ENCODE results near the gene RRN3. TPM values are rescaled to one million over a fixed set of nuclear protein-coding genes. Genes with fewer than 3 reads are reported as not detected.
"Not testable (repeated sequence)": the region's sequence is repeated elsewhere in the genome, so short reads cannot be mapped to it uniquely, and the experiment has no call there.

RRN3 gene
- total RNA-seq, 1 donor from 2014 or later, result 67.5 TPM

DNA sequence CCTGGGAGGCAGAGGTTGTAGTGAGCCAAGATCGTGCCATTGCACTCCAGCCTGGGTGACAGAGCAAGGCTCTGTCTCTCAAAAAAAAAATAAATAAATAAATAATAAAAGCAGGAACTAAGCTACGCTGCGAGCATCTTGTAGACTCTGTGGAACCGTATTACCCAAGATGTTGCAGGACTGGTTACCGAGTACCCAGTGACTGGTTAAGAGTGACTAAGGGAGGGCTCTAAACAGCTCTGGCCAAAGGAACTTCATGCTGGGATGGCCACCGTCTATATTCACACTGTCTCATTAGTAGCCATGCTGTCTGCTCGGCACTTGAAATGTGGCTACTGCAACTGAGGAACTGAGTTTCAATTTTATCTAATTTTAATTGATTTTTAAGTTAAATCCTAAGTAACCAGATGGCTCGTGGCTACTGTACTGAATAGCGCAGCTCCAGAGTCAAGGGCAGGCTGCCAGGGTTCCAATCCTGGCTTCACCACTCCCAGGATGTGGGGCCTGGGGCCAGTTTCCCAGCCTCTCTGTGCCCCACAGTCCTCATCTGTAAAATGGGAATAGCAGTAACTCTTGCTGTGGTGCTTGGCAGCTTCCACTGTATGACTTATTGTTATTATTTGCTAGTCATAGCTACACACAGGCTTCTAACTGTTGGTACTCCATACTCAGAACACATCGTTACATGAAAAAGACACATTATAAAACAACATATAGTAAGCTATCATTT is 41.2 kb downstream of the RRN3 start:
- DNase-seq (ENCODE audit: low read depth), result no peak

DNA sequence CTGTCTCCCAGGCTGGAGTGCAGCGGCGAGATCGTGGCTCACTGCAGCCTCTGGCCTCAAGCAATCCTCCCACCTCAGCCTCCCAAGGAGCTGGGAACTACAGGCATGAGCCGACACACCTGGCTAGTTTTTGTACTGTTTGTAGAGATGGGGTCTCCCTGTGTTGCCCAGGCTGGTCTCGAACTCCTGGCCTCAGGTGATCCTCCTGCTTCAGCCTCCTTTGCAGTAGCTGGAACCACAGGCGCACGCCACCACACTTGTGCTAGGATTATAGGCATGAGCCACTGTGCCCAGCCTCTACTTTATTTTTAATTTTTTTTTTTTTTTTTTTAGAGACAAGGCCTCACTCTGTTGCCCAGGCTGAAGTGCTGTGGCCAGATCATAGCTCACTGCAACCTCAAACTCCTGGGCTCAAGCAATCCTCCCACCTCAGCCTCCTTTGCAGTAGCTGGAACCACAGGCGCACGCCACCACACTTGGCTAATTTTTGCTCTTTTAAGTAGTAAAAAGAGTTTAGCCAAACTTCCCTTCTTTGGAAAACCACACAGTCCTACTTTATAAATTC is 42.6 kb downstream of the RRN3 start:
- DNase-seq (ENCODE audit: low read depth), result no peak

GRCh38 chr16:15050440-15050839 is 43.6 kb downstream of the RRN3 start:
- DNase-seq (ENCODE audit: low read depth), result not testable (repeated sequence)

- DNase-seq (ENCODE audit: low read depth), result no peak
Measured at GRCh38 chr16:15049581-15050180, 44.4 kb downstream of the RRN3 start.

DNA sequence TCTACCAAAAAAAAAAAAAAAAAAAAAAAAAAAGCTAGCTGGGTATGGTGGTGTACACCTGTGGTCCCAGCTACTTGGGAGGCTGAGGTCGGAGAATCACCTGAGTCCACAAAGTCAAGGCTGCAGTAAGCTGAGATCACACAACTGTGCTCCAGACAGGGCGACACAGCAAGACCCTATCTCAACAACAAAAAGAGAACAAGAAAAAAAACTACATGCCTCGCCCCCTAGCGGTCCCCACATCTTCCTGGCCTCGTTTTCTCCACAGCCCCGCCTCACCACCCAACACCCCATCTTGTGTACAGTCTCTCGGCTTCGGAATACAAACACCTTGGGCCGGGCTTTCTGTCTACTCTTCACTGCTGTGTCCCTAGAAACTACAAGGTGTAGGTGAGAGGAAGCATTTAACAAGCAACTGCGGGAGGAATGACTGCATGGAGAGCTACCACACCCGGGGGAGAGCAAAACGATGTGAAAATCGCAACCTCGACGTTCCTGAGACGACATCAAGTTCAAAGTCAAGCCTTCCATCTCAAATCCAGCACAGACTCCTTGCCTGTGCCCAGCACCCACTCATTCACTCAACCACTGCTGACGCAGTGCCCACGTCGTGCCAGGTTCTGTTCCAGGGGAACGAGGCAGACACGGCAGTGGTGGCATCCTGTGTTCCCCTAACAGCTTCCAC is 47.2 kb downstream of the RRN3 start:
- no peak for DNase-seq (ENCODE audit: low read depth)

GRCh38 chr16:15045270-15045669 is 48.8 kb downstream of the RRN3 start:
- DNase-seq (ENCODE audit: low read depth), result not testable (repeated sequence)

DNA sequence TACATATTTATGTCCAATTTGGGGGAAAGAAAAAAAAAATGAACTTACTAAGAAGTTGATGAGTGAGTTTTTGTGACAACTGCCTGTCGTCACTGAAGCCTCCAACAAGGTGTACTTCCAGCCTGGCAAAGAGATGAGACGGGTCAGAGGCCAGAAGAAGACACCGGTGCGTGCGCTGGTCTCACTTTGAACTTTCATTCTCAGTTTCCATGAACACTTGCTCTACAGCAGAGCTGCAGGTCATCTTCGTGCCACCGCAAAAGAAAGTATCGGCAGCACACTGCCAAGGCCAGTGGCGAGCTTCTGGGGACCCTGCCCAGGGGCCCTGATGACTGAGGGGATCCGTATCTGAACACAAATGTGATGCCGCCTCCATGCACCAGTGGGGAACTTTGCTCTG is 49.8 kb downstream of the RRN3 start:
- no peak for DNase-seq (ENCODE audit: low read depth)

GRCh38 chr16:15043344-15043743 is 50.7 kb downstream of the RRN3 start:
- no peak for DNase-seq (ENCODE audit: low read depth)

DNA sequence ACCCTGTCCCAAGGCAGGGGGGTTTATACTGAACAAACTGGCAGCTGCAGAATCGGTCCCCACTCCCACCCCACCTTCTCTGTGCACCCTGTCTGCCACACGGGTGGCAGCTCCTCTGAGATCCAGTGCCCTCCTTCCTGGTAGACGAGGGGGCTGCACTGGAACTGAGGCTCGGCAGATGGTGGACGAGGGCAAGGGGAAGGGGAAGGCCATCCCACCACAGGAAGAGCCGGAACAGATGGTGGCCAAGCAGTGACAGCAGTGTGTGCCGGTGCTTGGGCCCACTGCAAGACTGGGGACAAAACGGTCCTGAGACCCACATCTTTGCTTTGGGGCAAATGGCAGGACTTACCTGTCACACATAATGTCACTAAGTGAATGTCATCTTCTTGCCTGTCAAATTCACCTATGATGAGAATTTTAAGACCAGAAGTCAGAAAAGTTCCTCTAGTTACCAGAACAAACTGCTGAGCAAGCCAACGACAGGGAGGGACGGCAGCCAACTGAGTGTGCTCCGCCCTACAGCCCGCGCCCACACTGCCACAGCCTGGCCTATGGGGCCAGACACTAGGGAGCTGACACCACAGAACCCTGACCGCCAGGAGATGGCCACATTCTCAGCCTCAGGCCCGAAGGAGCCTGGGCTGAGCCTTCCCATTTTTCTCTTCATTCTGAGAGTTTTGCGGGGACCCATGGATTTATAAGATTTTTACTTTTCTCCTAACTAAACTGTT is 52.6 kb downstream of the RRN3 start:
- DNase-seq (ENCODE audit: low read depth), result peak; percentile 79

DNA sequence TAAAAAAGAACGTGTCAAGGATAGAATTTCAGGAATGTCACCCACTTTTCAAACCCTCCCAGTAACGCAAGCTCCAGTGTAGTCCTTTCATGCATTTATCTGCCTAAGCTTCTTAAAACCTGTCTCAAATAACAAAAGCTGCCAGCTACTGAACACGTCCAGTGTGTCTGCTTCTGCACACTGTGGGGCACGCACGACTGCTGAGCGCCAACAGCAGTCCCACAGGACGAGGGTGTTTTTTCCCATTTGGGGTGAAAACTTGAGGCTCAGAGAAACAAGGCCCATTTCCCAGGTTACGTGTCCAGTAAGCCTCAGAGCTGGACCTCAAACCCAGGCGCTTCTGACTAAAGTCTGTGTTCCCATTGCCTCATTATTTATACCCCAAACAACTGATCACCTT is 55.4 kb downstream of the RRN3 start:
- DNase-seq (ENCODE audit: low read depth), result no peak

DNA sequence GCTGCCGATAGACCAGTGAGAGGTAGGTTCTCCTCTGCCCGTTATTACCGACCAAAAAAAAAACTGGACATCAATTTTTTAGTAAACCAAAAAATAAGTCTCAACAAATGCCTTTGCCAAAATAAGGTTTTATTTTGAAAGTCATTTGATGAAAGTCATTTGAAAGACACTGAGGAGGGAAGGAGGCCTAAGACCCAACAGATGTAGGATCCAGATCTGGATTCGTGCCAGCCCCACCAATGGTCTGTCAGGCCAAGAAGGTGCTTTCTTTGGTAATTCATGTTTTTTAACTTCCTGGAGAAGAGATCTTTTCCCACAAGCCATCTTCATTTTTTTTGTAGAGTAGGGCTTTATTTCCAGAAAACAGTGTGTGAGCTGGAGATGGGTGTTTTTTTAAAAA is 56.3 kb downstream of the RRN3 start:
- no peak for DNase-seq (ENCODE audit: low read depth)

GRCh38 chr16:15037003-15037402 is 57.1 kb downstream of the RRN3 start:
- no peak for DNase-seq (ENCODE audit: low read depth)

DNA sequence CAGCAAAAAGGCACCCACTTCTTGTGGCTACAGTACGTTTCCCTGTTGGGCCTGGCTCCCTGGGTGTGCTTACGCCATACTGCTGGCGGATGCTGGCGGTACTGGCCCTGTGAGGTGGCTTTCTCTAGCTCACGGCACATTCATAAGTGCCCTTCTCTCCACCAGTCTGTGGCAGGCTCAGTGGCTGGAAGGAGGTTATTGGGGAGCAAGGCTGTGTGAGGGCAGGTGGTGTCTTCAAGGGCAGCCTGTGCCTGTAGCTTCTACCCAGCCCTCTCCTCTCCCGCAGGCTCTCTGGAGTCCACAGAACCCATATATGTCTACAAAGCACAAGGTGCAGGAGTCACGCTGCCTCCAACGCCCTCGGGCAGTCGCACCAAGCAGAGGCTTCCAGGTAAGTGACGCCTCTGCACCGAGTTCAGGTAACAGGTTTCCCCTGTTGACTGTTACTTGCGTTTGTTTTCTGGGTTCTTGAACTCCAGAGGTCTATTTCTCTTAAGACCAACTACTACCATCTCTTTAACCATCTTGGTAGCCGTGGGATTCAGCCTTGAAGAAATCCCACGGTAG is 58.8 kb downstream of the RRN3 start:
- DNase-seq (ENCODE audit: low read depth), result no peak

DNA sequence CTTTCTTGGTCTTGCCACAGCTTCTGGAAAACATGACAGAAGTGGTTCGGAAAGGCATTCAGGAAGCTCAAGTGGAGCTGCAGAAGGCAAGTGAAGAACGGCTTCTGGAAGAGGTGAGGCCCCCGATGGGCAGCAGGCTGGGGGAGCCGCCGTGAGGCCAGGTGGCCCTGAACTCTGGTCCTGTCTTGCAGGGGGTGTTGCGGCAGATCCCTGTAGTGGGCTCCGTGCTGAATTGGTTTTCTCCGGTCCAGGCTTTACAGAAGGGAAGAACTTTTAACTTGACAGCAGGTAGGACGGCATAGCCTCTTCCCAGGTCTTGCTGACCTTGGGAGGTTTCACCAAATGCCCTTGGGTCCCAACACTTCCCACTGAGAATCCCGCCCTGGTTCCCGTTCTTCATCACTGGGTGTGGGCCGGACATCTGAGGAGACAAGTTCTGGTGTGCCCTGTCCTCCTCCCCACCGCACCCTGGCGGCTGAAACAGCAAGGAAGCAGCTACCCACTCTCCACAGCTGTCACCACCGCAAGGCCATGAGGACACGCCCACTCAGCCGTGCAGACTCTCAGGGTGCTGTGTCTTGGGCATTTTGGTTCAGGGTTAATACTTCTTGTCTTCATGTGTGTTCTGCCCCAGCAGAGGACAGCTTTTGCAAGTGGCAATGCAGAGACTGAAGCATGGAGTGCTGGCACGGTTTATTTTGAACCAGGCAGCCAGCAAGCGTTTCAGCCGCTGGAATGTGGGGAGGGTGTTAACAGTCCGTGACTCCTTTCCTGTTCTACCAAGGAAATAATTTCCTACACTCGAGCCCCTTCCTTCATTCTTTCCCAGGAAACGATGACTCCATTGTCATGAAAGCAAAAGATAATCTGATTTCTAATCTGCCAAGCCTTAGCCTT is 59.6 kb downstream of the RRN3 start:
- peak; percentile 83 for DNase-seq (ENCODE audit: low read depth)

- peak; percentile 51 for DNase-seq (ENCODE audit: low read depth)
Measured at GRCh38 chr16:15033309-15033707, 60.8 kb downstream of the RRN3 start.

- DNase-seq (ENCODE audit: low read depth), result peak; percentile 65
Measured at GRCh38 chr16:15032547-15033308, 61.3 kb downstream of the RRN3 start.

DNA sequence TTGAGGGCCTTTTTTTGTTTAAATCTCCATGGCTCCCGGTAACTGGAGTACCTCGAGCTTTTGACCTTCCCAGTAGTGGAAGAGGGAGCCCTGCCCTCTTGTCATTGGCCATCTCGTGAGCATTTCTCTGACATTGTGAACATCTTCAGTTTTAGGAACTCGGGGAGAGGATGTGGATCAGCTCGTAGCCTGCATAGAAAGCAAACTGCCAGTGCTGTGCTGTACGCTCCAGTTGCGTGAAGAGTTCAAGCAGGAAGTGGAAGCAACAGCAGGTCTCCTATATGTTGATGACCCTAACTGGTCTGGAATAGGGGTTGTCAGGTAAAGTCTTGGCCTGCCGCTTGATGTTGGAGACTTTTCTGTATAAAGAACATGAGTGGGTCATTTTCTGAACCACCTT is 62.5 kb downstream of the RRN3 start:
- DNase-seq (ENCODE audit: low read depth), result no peak

DNA sequence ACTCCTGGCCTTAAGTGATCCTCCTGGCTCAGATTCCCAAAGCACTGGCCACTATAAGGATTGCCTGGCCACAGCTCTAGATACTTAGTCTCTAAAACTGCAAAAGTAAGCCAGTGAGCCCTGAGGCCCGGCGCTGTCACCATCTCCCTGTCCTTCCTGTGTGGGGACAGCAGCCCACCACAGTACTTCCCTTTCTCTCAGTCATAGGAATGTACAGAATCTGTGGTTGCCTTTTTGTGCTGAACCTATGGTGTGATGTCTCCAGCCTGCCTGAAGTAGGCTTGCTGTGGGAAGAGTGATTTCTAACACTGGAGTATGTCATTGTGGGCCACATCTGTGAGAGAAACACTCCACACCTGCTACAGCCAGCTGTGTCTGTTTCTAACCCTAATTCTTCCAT is 62.9 kb downstream of the RRN3 start:
- no peak for DNase-seq (ENCODE audit: low read depth)

DNA sequence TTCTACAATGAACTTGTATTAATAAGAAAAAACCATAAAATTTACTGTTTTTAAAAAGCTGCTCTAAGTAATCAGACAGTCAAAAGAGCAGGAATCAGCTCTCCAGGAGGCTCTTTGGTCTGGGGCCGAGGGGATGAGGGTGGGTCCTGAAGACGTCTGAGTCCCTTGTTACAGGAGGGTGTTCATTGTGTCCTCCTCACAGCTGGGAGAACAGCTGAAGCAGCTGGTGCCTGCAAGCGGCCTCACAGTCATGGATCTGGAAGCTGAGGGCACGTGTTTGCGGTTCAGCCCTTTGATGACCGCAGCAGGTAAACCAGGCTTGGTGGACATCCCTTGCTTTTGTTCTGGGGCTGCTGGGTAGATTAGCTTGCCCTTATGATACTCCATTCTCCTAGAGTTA is 64.3 kb downstream of the RRN3 start:
- peak; percentile 95 for DNase-seq (ENCODE audit: low read depth)
